Stimulated activated CD4-positive, alpha-beta T cell treated with anti-CD3 and anti-CD28 coated beads, Interleukin-15, amount 100 ng/mL, for 48 hours (primary cell): ENCODE data around the gene RAB40C.

Experiments used
- DNase-seq, 2 donors: peaks; one replicate each; pipeline ENCODE4 v3.0.0-alpha.2; 2020; ENCODE audit warnings: low read depth in 2 of 2

The RAB40C gene

DNA sequence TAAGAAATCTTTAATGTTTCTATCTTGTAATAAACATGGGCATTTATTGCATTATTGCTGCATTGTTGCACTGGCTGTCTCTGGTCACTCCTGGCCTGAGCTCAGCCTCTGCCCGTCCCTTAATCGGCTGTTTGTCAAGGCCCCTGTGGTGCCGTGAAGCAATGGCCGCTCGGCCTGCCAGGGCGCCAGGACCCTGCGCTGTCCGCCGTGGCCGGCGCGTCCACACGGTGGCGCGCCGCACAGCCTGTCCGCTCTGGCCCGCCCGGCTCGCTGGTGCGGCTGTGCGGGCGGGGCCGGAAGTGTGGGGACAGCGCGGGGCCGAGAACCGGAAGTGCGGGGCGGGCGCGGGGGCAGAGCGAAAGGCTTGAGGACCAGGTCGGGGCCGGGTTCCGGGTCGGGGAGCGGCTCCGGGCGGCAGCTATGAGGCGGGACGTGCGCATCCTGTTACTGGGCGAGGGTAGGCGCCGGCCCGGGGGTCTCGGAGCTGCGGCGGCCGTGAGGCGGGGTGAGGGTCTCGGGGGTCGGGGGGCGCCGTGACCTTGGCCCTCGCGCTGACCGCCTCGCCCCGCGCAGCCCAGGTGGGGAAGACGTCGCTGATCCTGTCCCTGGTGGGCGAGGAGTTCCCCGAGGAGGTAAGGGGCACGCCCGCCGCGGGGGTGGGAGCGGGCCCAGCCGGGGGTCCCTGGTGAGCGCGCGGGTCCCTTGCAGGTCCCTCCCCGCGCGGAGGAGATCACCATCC, 78.1 kb downstream of the RAB40C start, which contains the start of gene RHOT2:
TSS of gene RHOT2 (plus strand) at position 353 of the 739 bp plus-strand sequence. CDS start at position 421, 68 bp downstream.
- peak; percentile 86 to 92 for DNase-seq

DNA sequence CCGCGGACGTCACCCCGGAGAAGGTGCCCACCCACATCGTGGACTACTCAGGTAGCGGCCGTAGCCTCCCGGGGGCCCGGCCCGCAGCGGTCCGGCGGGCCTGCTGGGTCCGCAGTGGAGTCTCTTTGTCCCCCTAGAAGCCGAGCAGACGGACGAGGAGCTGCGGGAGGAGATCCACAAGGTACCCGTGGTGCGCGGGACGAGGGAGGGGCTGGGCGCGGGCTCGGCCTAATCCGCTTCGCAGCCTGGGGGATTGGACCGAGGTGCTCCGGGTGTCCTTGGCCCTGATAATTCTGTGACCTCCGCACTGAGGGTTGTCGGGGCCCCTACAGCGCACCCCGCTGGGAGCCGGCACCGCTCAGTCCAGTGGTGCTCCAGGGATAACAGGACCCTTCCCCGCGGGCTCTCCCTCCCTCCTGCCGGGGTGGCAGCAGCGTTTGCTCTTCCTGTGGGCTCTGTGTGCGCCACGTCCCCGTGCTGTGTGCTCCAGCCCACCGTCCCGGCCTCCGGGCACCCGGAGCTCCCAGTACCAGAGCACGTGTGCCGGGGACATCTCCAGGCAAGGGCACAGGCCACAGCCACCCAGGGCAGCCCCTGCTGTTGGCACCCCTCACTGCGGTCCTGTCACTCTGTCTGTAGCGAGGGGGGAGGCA, 78.8 kb downstream of the RAB40C start:
- no peak for DNase-seq

DNA sequence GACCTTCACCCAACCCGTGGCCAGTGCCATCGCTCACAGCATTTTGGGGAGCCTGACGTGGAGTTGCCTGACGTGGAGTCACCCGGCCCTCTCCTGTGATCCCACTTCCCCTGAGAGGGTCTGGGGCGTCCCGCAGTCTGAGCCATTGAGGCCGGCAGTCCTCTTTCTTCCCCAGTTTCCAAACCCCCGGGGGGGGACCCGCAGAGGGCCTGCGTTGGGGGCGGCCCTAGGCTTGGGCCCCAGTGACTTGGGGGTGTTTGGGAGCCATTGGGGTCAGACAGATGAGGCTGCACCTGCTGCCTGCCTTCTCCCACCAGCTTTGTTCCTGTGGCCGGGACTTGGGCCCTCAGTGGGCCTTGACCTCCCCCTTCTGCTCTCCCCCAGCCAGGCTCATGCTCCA, 79.8 kb downstream of the RAB40C start:
- DNase-seq = no peak

DNA sequence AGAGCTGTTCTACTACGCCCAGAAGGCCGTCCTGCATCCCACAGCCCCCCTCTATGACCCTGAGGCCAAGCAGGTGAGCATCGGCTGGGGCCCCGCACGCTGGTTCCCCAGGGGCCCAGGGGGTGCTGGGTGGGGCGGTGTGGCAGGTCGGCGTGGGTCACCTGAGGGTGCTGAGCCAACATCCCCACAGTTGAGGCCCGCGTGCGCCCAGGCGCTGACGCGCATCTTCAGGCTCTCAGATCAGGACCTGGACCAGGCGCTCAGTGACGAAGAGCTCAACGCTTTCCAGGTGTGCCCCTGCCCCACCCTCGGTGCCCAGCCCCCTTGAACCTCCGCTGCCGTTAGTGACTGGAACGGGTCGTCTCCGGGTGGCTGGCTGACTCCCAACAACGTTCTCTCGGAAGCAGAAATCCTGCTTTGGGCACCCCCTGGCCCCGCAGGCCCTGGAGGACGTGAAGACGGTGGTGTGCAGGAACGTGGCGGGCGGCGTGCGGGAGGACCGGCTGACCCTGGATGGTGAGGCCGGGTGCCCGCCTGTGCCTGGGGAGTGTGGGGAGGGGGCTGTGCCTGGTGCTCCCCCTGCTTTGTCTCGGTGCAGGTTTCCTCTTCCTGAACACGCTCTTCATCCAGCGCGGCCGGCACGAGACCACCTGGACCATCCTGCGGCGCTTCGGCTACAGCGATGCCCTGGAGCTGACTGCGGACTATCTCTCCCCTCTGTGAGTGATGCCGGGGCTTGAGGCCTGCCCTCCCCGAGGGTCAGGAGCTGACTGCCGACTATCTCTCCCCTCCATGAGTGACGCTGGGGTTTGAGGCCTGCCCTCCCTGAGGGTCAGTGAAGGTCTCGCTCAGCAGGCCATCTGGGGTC, 80.9 kb downstream of the RAB40C start:
- no peak for DNase-seq

DNA sequence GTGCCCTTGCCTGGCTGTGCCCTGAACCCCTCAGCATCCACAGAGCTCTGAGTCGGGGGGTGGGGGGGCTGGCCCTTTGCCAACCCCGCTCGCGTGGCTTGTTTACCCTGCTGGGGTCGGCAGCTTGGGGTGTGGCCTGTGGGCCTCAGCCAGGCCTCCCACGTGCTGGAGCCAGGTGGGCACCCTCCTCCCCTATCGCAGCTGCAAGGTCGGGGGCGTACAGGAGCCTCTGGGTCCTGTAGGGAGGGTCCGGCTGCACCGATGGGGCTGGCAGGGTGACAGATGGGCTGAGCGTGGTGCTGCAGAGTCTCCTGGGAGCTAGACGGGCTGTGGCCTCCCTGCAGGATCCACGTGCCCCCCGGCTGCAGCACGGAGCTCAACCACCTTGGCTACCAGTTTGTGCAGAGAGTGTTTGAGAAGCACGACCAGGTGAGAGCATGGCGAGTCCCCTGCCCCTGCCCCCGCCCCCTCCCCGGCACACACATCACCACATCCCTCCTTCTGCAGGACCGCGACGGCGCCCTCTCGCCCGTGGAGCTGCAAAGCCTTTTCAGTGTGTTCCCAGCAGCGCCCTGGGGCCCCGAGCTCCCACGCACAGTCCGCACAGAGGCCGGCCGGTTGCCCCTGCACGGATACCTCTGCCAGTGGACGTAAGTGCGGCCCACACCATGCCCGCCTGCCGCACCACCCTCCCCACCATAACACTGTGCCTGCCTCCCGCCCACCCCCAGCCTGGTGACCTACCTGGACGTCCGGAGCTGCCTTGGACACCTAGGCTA, 81.7 kb downstream of the RAB40C start:
- no peak for DNase-seq

DNA sequence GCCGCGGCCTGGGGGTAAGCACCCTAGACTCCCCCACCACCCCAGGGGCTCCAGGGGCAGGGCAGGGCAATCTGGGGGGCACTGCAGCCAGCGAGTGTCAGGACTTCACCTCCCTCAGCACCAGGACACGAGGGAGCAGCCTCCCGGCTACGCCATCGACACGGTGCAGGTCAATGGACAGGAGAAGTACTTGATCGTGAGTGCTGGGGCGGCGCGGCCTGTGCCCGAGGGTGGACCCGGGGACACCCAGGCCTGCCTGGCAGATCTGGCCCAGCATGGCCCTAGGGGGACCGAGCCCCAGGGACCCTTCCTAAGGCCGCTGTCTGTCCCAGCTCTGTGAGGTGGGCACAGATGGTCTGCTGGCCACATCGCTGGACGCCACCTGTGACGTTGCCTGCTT, 82.5 kb downstream of the RAB40C start:
- DNase-seq = no peak

DNA sequence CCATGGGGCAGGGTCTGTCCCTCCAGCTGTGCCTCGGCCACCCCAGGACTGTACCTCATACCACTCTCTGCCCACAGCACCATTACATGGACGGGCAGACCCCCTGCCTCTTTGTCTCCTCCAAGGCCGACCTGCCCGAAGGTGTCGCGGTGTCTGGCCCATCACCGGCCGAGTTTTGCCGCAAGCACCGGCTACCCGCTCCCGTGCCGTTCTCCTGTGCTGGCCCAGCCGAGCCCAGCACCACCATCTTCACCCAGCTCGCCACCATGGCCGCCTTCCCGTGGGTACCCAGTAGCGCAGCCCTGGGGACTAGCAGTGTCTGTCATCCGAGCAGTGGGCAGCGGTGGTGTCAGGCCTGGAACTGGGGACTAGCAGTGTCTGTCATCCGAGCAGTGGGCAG, 83.0 kb downstream of the RAB40C start:
- no peak for DNase-seq

DNA sequence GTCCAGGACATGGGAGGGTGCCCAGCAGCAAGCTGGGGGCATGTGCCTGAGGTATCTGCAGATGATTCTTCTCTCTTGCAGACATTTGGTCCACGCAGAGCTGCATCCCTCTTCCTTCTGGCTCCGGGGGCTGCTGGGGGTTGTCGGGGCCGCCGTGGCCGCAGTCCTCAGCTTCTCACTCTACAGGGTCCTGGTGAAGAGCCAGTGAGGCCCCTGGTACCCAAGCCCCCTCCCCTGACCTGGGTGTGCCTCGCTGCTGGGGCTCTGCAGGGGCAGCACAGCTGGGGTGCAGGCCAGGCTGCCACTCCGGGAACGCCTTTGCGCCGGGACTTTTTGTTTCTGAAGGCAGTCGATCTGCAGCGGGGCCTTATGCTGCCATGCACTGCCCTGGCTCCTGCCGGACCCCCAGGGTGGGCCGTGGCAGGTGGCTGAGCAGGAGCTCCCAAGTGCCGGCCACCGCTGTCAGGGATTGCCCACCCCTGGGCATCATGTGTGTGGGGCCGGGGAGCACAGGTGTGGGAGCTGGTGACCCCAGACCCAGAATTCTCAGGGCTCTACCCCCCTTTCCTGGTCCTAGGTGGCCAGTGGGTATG, 83.6 kb downstream of the RAB40C start:
- no peak for DNase-seq

DNA sequence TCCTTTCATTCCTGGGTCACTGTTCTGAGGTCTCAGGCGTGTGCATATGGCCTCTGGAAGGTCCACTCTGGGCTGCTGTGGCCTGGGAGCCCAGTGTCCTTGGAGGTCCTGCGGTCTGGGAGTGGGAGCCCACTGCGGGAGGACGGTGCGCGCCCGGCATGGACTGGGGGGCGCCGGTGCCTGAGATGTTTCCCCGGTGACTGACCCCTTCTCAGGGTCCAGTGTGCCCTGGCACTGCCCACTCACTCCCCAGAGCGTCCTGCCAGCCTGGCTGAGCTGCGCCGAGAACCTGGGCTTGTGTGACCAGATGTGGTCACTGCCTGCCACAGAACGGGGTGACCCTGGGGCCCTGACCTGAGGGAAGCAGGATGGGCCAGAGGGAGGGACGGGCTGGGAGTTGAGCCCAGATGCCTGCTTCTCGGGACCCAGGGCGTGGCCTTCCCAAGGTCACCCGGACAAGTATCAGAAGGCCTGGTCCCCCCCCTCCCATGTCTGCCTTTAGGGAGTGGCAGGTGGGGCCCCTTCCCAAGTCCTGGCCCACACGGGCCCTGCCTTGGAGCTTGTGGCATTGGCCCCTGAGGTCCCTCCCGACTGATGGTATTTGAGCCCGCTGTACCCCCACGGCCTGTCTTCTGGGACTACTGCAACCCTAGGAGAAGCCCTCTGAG, 84.5 kb downstream of the RAB40C start:
- DNase-seq = no peak

DNA sequence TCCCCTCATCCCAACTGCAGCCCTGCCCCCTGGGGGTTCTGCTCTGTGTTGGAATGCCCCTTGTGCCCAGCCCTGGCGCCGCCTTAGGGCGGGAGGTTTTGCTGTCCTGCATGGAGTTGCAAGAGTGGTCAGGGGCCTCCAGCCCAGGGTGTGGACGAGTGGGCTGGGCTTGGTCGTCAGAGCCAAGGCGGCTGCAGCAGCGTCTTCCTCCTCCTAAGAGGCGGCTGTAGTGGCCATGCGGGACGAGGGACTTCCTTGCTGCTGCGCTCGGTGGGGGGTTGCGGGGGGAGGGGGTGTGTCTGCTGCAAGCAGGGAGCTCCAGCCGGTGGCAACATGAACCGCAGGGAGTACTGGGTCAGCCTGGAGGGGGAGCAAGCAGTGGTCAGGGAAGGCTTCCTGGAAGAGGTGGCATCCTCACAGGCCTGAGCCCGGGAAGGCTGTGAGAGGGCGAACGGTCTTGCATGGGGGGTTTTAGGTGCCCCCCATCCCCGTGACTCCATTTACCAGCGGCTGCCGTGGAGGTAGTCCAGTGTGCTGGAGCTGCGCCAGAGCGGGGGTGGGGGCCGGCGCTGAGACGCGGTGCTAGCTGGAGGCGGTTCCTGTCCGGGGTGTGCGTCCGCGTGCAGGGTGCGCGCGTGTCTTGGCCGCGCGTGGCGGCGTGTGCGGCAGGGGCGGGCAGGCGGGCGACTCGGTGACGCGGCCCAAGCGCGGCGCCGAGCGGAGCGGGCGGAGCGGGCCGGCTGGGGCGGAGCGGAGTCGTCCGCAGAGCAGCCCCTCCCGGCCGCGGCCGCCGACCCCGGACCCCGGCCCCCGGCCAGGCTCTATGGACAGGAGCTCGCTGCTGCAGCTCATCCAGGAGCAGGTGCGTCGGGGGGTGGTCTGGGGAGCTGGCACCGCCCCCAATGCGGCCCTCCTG, 85.4 kb downstream of the RAB40C start, which contains the start of gene RHBDL1:
TSS of gene RHBDL1 (plus strand) at position 704 of the 916 bp plus-strand sequence. CDS start at position 824, 120 bp downstream.
- no peak for DNase-seq

DNA sequence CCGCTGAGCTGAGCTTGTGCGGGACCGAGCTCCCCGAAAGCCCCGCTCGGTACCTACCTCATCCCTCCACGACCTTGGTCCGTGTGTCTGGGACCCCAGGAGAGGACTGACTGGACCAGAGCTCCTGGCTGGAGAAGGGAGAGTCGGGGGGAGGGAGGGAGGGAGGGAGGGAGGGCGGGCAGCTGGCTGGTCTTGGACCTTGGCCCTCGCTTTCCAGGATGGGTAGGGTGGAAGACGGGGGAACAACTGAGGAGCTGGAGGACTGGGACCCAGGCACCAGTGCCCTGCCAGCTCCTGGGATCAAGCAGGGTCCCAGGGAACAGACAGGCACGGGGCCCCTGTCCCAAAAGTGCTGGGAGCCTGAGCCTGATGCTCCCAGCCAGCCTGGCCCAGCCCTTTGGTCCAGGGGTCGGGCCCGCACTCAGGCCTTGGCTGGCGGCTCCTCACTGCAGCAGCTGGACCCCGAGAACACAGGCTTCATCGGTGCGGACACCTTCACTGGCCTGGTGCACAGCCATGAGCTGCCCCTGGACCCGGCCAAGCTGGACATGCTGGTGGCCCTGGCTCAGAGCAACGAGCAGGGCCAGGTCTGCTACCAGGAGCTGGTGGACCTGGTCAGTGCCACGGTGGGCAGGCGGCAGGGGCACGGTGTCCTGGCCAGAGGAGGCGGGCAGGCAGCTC, 86.2 kb downstream of the RAB40C start:
- DNase-seq = no peak

DNA sequence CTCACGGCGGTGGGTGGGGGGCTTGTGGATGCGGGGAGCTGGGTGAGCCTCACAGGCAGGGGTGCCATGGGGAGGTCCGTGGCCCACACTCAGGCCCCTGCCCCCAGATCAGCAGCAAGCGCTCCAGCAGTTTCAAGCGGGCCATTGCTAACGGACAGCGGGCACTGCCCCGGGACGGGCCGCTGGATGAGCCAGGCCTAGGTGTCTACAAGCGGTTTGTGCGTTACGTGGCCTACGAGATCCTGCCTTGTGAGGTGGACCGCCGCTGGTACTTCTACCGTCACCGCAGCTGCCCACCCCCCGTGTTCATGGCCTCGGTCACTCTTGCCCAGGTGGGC, 86.7 kb downstream of the RAB40C start:
- DNase-seq = no peak

DNA sequence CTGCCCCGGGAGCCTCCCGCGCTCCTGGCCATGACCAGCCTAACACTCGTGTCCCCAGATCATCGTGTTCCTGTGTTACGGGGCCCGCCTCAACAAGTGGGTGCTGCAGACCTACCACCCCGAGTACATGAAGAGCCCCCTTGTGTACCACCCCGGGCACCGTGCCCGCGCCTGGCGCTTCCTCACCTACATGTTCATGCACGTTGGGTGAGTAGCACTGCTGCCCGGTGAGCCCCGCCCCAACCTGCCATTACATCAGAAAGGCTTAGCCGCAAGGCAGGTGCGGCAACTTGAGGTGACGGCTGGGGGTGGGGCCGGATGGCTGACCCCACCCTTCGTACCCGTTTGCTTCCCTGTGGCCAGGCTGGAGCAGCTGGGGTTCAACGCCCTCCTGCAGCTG, 87.0 kb downstream of the RAB40C start:
- DNase-seq = no peak

DNA sequence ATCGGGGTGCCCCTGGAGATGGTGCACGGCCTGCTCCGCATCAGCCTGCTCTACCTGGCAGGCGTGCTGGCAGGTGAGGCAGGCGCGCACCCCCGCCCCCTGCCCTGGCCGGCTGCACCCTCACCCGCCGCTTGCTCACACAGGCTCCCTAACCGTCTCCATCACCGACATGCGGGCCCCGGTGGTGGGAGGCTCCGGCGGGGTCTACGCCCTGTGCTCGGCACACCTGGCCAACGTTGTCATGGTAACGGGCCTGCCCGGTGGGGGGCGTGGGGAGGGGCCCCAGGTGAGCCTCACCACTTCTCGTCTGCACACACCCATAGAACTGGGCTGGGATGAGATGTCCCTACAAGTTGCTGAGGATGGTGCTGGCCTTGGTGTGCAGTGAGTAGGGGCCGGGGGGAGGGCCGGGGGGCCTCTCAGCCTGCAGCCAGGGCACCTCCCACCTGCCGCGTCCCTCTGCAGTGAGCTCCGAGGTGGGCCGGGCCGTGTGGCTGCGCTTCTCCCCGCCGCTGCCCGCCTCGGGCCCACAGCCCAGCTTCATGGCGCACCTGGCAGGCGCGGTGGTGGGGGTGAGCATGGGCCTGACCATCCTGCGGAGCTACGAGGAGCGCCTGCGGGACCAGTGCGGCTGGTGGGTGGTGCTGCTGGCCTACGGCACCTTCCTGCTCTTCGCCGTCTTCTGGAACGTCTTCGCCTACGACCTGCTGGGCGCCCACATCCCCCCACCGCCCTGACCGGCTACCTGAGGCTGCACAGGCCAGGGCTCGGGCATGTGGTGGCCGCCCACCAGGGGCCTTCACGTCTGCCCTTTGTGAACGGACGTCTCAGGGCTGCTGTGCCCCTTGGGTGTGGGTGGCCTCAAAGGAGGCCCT, 87.7 kb downstream of the RAB40C start:
- no peak for DNase-seq

DNA sequence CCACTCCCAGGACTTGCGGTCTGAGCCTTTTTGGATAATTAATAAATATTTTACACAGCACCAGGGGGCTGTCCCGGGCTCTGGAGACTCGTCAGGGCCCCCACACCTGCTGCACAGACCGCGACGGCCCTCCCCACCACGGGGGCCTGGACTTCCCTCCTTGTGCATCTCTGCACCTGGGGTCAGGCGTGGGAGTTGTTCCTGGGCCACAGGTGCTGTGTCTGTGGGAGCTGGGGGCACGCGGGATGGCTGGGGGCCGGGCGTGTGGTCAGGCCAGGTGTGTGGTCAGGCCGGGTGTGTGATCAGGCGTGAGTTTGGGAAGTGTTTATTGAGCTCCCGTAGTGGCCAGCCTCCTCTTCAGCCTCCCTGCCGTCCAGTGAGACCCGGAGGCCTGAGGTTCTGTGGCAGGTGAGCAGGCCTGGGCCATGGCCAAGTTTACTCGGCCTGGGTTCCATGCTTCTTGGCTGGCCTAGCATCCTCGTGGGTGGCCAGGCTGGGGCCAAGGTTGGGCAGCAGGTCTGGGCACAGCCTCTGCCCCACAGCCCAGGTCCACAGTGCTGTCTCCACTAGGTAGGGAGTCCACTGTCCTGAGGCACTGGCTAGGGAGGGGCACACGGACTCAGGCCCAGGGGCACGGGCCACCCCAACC, 88.5 kb downstream of the RAB40C start:
- no peak for DNase-seq
